Activated naive CD4-positive, alpha-beta T cell treated with anti-CD3 and anti-CD28 coated beads, Interleukin-2, amount 50 U/mL, for 16 hours (primary cell): ENCODE data around the gene NLK.
"Not testable (repeated sequence)": the region's sequence is repeated elsewhere in the genome, so short reads cannot be mapped to it uniquely, and the experiment has no call there.

Experiments
- DNase-seq: peaks from one replicate; pipeline ENCODE4 v3.0.0-alpha.2; 2020

The NLK gene

GRCh38 chr17:28119046-28119445, 76.6 kb downstream of the NLK start:
- DNase-seq: no peak

GRCh38 chr17:28119560-28119959, 77.1 kb downstream of the NLK start:
- DNase-seq: no peak

GRCh38 chr17:28120766-28121165, 78.3 kb downstream of the NLK start:
- DNase-seq: no peak

GRCh38 chr17:28124962-28125361, 82.5 kb downstream of the NLK start:
- no peak for DNase-seq

GRCh38 chr17:28125526-28126378, 83.3 kb downstream of the NLK start:
- no peak for DNase-seq

- DNase-seq: no peak
Observed at GRCh38 chr17:28127196-28127595, 84.7 kb downstream of the NLK start.

- DNase-seq: no peak
Observed at GRCh38 chr17:28128779-28129178, 86.3 kb downstream of the NLK start.

- DNase-seq: no peak
Observed at GRCh38 chr17:28130472-28130871, 88.0 kb downstream of the NLK start.

- DNase-seq: no peak
Observed at GRCh38 chr17:28131599-28131998, 89.1 kb downstream of the NLK start.

- DNase-seq: no peak
Observed at GRCh38 chr17:28133562-28133970, 91.1 kb downstream of the NLK start.

- no peak for DNase-seq
Observed at GRCh38 chr17:28136923-28137322, 94.4 kb downstream of the NLK start.

- DNase-seq: no peak
Observed at GRCh38 chr17:28139822-28140221, 97.3 kb downstream of the NLK start.

GRCh38 chr17:28141313-28141712, 98.8 kb downstream of the NLK start:
- no peak for DNase-seq

GRCh38 chr17:28141773-28142172, 99.3 kb downstream of the NLK start:
- DNase-seq: no peak

- DNase-seq: no peak
Observed at GRCh38 chr17:28142305-28142704, 99.8 kb downstream of the NLK start.

GRCh38 chr17:28144019-28144418, 101.5 kb downstream of the NLK start:
- no peak for DNase-seq

- DNase-seq: no peak
Observed at GRCh38 chr17:28145348-28145747, 102.9 kb downstream of the NLK start.

- no peak for DNase-seq
Observed at GRCh38 chr17:28147017-28147416, 104.5 kb downstream of the NLK start.

- DNase-seq: no peak
Observed at GRCh38 chr17:28151001-28151400, 108.5 kb downstream of the NLK start.

- DNase-seq: no peak
Observed at GRCh38 chr17:28154214-28154613, 111.7 kb downstream of the NLK start.

GRCh38 chr17:28155405-28155804, 112.9 kb downstream of the NLK start:
- not testable (repeated sequence) for DNase-seq

- DNase-seq: no peak
Observed at GRCh38 chr17:28159004-28159403, 116.5 kb downstream of the NLK start.

- no peak for DNase-seq
Observed at GRCh38 chr17:28159924-28160323, 117.4 kb downstream of the NLK start.

GRCh38 chr17:28160610-28161009, 118.1 kb downstream of the NLK start:
- DNase-seq: no peak

- DNase-seq: no peak
Observed at GRCh38 chr17:28161311-28161710, 118.8 kb downstream of the NLK start.
